GM23338 (cell line): ENCODE measurements around the gene RAB11FIP4. TPM values are rescaled to one million over a fixed set of nuclear protein-coding genes. Genes with fewer than 3 reads are reported as not detected.

Experiments used
- ATAC-seq: fragments of 200-7000 bp; cut with Tn5 transposase; 3 replicates; pipeline ENCODE4 v1.9.1; 2020
- DNase-seq: peaks from one replicate; pipeline ENCODE4 v3.0.0-alpha.2; 2015; ENCODE audit warnings: low spot score
- H2AFZ ChIP-seq: fragments of 200-600 bp; sonication (generic); 2 replicates; pipeline ENCODE4 v1.8.0; 2016; ENCODE audit warnings: antibody characterized with exemption, mild to moderate bottlenecking, moderate library complexity
- H3F3A ChIP-seq: fragments of 200-600 bp; sonication (generic); replicated peaks from 2 replicates; pipeline ENCODE4 v1.8.0; 2017; ENCODE audit warnings: antibody characterized with exemption, mixed run types, low read depth
- H3K27ac ChIP-seq: fragments of 200-600 bp; sonication (generic); 2 replicates; pipeline ENCODE4 v1.6.1; 2016; ENCODE audit warnings: low read depth
- H3K27me3 ChIP-seq: fragments of 200-600 bp; sonication (generic); 2 replicates; pipeline ENCODE4 v1.8.0; 2016; ENCODE audit warnings: mild to moderate bottlenecking, mixed run types, moderate library complexity; ENCODE audit not compliant: insufficient read depth
- H3K36me3 ChIP-seq: fragments of 200-600 bp; sonication (generic); 2 replicates; pipeline ENCODE4 v1.8.0; 2016; ENCODE audit warnings: mild to moderate bottlenecking; ENCODE audit not compliant: insufficient read depth
- H3K4me1 ChIP-seq: fragments of 200-600 bp; sonication (generic); 2 replicates; pipeline ENCODE4 v1.8.0; 2016; ENCODE audit warnings: mild to moderate bottlenecking, moderate library complexity; ENCODE audit not compliant: insufficient read depth
- H3K4me2 ChIP-seq: fragments of 200-600 bp; sonication (generic); 2 replicates; pipeline ENCODE4 v1.7.1; 2017; ENCODE audit warnings: mixed run types
- H3K4me3 ChIP-seq: fragments of 200-600 bp; sonication (generic); 2 replicates; pipeline ENCODE4 v1.6.1; 2016; ENCODE audit warnings: mixed run types
- H3K79me2 ChIP-seq: fragments of 200-600 bp; sonication (generic); replicated peaks from 2 replicates; pipeline ENCODE4 v1.8.0; 2017; ENCODE audit warnings: mild to moderate bottlenecking; ENCODE audit not compliant: insufficient read depth
- H3K9me2 ChIP-seq: fragments of 200-600 bp; sonication (generic); 2 replicates; pipeline ENCODE4 v1.8.0; 2017; ENCODE audit not compliant: insufficient read depth
- H4K20me1 ChIP-seq: fragments of 200-600 bp; sonication (generic); replicated peaks from 2 replicates; pipeline ENCODE4 v1.8.0; 2017; ENCODE audit warnings: mild to moderate bottlenecking; ENCODE audit not compliant: insufficient read depth
- H3K27ac Mint-ChIP-seq: 2 replicates; pipeline ENCODE4 v1.8.0; 2020; ENCODE audit warnings: inconsistent platforms, mild to moderate bottlenecking, moderate library complexity, mixed read lengths
- H3K27me3 Mint-ChIP-seq: 3 replicates; pipeline ENCODE4 v1.8.0; 2022; ENCODE audit warnings: low read depth, mild to moderate bottlenecking, moderate library complexity, mixed read lengths, inconsistent platforms; ENCODE audit not compliant: insufficient read depth, poor library complexity
- H3K36me3 Mint-ChIP-seq: 3 replicates; pipeline ENCODE4 v1.8.0; 2021; ENCODE audit warnings: low read depth, mild to moderate bottlenecking, inconsistent platforms, moderate library complexity, mixed read lengths
- H3K4me1 Mint-ChIP-seq: 3 replicates; pipeline ENCODE4 v1.8.0; 2020; ENCODE audit warnings: mild to moderate bottlenecking, inconsistent platforms, mixed read lengths
- H3K4me3 Mint-ChIP-seq: 3 replicates; pipeline ENCODE4 v1.8.0; 2021; ENCODE audit warnings: moderate library complexity, mild to moderate bottlenecking, inconsistent platforms, mixed read lengths
- H3K9me3 Mint-ChIP-seq: 3 replicates; pipeline ENCODE4 v1.8.0; 2020; ENCODE audit warnings: moderate library complexity, mild to moderate bottlenecking, inconsistent platforms, mixed read lengths
- CREB1 ChIP-seq: fragments of 250-450 bp; sonication (Bioruptor Pico); IDR thresholded peaks from 2 replicates; pipeline ENCODE4 v1.5.0; 2020; ENCODE audit warnings: low read depth, mild to moderate bottlenecking, moderate library complexity
- EZH2 ChIP-seq: fragments of 200-600 bp; sonication (generic); IDR thresholded peaks from one replicate; pipeline ENCODE4 v1.8.0; 2017; ENCODE audit warnings: antibody characterized with exemption, mild to moderate bottlenecking, low read depth; ENCODE audit not compliant: unreplicated experiment
- JUNB ChIP-seq: IDR thresholded peaks from one replicate; pipeline ENCODE4 v1.6.1; 2016; ENCODE audit warnings: antibody characterized with exemption; ENCODE audit not compliant: unreplicated experiment
- POLR2AphosphoS5 ChIP-seq: IDR thresholded peaks from 2 replicates; pipeline ENCODE4 v1.6.1; 2016; ENCODE audit warnings: antibody characterized with exemption, low read depth
- STAT1 ChIP-seq: IDR thresholded peaks from one replicate; pipeline ENCODE4 v1.6.1; 2016; ENCODE audit warnings: antibody characterized with exemption; ENCODE audit not compliant: unreplicated experiment
- ZNF114 ChIP-seq: fragments of 250-450 bp; sonication (Bioruptor Pico); IDR thresholded peaks from 2 replicates; pipeline ENCODE4 v1.5.0; 2020; ENCODE audit warnings: mild to moderate bottlenecking, moderate library complexity
- polyA plus RNA-seq: library from polyadenylated mRNA; unstranded; fragments of >200 nt; fragmentation: Nextera tagmentation; extraction: Ambion mirVana; gene quantifications from 2 replicates; pipeline ENCODE4 v1.2.1, GENCODE V29; 2016
- total RNA-seq: library from RNA; depleted of rRNA; stranded (reverse); fragments of >200 nt; shearing (Covaris generic); gene quantifications from 2 replicates; pipeline ENCODE4 v1.2.3, GENCODE V29; 2014
- TF ChIP-seq, protein P1 (sequence below), 2 experiments: fragments of 200-600 bp in 1 of 2; sonication (generic) in 1 of 2; conservative IDR thresholded peaks; 2 replicates each; pipeline versions ENCODE4 v1.5.1 to v1.6.1; 2016 to 2017; ENCODE audit warnings: antibody characterized with exemption in 2 of 2, low read depth in 2 of 2, mild to moderate bottlenecking in 2 of 2, moderate library complexity in 1 of 2
- TF ChIP-seq, protein P2 (sequence below): IDR thresholded peaks from 2 replicates; pipeline ENCODE4 v1.6.1; 2016; ENCODE audit warnings: antibody characterized with exemption
- TF ChIP-seq, protein P3 (sequence below): fragments of 250-450 bp; sonication (Bioruptor Pico); IDR thresholded peaks from 2 replicates; pipeline ENCODE4 v1.5.0; 2020; ENCODE audit warnings: mild to moderate bottlenecking, moderate library complexity
- TF ChIP-seq, protein P4 (sequence below): IDR thresholded peaks from one replicate; pipeline ENCODE4 v1.6.1; 2018; ENCODE audit warnings: antibody characterized with exemption; ENCODE audit not compliant: unreplicated experiment

RAB11FIP4 gene
- total and polyA plus RNA-seq, 2 experiments from 2014 or later: 26.0 to 65.6 TPM

DNA sequence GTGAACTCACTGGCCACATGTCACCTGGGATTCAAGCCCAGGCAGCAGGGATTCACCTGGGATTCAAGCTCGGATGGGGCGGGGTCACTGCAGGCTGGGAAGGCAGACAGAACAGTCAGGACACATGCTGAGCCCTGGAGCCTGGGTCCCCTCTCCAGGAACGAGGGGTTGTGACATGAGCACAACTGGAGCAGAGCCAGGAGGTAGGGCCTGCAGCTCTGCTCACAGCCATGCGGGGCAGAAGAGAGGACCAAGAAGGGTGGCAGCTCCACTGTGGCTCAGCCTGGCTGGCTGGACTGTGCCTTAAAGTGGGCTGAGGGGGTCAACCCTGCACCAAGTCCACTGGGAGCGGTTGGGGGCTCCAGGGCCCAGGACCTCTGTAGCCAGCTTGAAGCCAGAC lies 150.1 kb downstream of the RAB11FIP4 start (continued):
- TF ChIP-seq, protein P1, sequence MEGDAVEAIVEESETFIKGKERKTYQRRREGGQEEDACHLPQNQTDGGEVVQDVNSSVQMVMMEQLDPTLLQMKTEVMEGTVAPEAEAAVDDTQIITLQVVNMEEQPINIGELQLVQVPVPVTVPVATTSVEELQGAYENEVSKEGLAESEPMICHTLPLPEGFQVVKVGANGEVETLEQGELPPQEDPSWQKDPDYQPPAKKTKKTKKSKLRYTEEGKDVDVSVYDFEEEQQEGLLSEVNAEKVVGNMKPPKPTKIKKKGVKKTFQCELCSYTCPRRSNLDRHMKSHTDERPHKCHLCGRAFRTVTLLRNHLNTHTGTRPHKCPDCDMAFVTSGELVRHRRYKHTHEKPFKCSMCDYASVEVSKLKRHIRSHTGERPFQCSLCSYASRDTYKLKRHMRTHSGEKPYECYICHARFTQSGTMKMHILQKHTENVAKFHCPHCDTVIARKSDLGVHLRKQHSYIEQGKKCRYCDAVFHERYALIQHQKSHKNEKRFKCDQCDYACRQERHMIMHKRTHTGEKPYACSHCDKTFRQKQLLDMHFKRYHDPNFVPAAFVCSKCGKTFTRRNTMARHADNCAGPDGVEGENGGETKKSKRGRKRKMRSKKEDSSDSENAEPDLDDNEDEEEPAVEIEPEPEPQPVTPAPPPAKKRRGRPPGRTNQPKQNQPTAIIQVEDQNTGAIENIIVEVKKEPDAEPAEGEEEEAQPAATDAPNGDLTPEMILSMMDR (conservative IDR thresholded peaks at IDR 0.05; ENCODE audit: low read depth in 2 of 2): peak in 1 of 2 experiments; percentile 17; a peak in 1 of 4 replicates

DNA sequence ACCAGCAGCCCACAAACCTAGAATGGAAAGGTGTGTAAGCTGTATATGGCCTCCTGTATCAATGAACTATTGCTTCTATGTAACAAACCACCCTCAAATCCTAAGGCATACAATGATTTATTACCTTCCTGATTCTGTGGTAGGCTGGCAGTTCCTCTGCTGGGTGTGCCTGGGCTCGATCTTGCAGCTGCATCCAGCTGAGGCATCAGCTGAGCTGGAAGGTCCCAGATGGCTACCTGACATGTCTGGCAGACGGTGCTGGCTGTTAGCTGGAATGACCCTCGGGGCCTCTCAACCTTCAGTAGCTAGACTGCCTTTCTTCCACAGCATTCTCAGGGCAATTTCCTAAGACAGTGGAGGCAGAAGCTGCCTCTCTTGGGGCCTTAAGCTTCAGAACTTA lies 152.7 kb downstream of the RAB11FIP4 start:
- Mint-ChIP-seq H3K27ac (no peak overlapping the region), H3K4me3 (no peak overlapping the region), H3K4me1 (0 out of 3 replicates have a peak, but pooled peaks cover 2% of the 10 kb centered on the region), H3K9me3 (no peaks in the 10 kb centered on the region), H3K36me3 (peaks cover 4% of the 10 kb centered on the region; the same call in 2 of the 3 replicates), H3K27me3 (peaks cover 4% of the 10 kb centered on the region)
- Histone ChIP-seq H3F3A (no peaks in the 10 kb centered on the region), H3K4me2 (no peak overlapping the region), H3K4me1 (peaks cover 5% of the 10 kb centered on the region; the same call in 1 of the 2 replicates), H3K79me2 (no peaks in the 10 kb centered on the region), H2AFZ (no peak overlapping the region), H3K27me3 (no peaks in the 10 kb centered on the region), H4K20me1 (no peaks in the 10 kb centered on the region), H3K9me2 (no peaks in the 10 kb centered on the region), H3K27ac (no peak overlapping the region), H3K36me3 (no peaks in the 10 kb centered on the region), H3K4me3 (no peak overlapping the region)
- ATAC-seq (no peak), DNase-seq (no peak)
- TF ChIP-seq, protein P2, sequence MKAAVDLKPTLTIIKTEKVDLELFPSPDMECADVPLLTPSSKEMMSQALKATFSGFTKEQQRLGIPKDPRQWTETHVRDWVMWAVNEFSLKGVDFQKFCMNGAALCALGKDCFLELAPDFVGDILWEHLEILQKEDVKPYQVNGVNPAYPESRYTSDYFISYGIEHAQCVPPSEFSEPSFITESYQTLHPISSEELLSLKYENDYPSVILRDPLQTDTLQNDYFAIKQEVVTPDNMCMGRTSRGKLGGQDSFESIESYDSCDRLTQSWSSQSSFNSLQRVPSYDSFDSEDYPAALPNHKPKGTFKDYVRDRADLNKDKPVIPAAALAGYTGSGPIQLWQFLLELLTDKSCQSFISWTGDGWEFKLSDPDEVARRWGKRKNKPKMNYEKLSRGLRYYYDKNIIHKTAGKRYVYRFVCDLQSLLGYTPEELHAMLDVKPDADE: no peak
- no peak for TF ChIP-seq STAT1
- TF ChIP-seq, protein P1 (conservative IDR thresholded peaks at IDR 0.05; ENCODE audit: low read depth in 2 of 2): no peak
- TF ChIP-seq CREB1: no peak
- no peak for TF ChIP-seq POLR2AphosphoS5
- TF ChIP-seq, protein P3, sequence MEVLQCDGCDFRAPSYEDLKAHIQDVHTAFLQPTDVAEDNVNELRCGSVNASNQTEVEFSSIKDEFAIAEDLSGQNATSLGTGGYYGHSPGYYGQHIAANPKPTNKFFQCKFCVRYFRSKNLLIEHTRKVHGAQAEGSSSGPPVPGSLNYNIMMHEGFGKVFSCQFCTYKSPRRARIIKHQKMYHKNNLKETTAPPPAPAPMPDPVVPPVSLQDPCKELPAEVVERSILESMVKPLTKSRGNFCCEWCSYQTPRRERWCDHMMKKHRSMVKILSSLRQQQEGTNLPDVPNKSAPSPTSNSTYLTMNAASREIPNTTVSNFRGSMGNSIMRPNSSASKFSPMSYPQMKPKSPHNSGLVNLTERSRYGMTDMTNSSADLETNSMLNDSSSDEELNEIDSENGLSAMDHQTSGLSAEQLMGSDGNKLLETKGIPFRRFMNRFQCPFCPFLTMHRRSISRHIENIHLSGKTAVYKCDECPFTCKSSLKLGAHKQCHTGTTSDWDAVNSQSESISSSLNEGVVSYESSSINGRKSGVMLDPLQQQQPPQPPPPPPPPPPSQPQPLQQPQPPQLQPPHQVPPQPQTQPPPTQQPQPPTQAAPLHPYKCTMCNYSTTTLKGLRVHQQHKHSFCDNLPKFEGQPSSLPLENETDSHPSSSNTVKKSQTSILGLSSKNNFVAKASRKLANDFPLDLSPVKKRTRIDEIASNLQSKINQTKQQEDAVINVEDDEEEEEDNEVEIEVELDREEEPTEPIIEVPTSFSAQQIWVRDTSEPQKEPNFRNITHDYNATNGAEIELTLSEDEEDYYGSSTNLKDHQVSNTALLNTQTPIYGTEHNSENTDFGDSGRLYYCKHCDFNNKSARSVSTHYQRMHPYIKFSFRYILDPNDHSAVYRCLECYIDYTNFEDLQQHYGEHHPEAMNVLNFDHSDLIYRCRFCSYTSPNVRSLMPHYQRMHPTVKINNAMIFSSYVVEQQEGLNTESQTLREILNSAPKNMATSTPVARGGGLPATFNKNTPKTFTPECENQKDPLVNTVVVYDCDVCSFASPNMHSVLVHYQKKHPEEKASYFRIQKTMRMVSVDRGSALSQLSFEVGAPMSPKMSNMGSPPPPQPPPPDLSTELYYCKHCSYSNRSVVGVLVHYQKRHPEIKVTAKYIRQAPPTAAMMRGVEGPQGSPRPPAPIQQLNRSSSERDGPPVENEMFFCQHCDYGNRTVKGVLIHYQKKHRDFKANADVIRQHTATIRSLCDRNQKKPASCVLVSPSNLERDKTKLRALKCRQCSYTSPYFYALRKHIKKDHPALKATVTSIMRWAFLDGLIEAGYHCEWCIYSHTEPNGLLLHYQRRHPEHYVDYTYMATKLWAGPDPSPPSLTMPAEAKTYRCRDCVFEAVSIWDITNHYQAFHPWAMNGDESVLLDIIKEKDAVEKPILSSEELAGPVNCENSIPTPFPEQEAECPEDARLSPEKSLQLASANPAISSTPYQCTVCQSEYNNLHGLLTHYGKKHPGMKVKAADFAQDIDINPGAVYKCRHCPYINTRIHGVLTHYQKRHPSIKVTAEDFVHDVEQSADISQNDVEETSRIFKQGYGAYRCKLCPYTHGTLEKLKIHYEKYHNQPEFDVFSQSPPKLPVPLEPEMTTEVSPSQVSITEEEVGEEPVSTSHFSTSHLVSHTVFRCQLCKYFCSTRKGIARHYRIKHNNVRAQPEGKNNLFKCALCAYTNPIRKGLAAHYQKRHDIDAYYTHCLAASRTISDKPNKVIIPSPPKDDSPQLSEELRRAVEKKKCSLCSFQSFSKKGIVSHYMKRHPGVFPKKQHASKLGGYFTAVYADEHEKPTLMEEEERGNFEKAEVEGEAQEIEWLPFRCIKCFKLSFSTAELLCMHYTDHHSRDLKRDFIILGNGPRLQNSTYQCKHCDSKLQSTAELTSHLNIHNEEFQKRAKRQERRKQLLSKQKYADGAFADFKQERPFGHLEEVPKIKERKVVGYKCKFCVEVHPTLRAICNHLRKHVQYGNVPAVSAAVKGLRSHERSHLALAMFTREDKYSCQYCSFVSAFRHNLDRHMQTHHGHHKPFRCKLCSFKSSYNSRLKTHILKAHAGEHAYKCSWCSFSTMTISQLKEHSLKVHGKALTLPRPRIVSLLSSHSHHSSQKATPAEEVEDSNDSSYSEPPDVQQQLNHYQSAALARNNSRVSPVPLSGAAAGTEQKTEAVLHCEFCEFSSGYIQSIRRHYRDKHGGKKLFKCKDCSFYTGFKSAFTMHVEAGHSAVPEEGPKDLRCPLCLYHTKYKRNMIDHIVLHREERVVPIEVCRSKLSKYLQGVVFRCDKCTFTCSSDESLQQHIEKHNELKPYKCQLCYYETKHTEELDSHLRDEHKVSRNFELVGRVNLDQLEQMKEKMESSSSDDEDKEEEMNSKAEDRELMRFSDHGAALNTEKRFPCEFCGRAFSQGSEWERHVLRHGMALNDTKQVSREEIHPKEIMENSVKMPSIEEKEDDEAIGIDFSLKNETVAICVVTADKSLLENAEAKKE (CRISPR knock-in tag): no peak
- TF ChIP-seq, protein P4, sequence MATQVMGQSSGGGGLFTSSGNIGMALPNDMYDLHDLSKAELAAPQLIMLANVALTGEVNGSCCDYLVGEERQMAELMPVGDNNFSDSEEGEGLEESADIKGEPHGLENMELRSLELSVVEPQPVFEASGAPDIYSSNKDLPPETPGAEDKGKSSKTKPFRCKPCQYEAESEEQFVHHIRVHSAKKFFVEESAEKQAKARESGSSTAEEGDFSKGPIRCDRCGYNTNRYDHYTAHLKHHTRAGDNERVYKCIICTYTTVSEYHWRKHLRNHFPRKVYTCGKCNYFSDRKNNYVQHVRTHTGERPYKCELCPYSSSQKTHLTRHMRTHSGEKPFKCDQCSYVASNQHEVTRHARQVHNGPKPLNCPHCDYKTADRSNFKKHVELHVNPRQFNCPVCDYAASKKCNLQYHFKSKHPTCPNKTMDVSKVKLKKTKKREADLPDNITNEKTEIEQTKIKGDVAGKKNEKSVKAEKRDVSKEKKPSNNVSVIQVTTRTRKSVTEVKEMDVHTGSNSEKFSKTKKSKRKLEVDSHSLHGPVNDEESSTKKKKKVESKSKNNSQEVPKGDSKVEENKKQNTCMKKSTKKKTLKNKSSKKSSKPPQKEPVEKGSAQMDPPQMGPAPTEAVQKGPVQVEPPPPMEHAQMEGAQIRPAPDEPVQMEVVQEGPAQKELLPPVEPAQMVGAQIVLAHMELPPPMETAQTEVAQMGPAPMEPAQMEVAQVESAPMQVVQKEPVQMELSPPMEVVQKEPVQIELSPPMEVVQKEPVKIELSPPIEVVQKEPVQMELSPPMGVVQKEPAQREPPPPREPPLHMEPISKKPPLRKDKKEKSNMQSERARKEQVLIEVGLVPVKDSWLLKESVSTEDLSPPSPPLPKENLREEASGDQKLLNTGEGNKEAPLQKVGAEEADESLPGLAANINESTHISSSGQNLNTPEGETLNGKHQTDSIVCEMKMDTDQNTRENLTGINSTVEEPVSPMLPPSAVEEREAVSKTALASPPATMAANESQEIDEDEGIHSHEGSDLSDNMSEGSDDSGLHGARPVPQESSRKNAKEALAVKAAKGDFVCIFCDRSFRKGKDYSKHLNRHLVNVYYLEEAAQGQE: no peak
- TF ChIP-seq ZNF114 (CRISPR knock-in tag): no peak
- TF ChIP-seq JUNB: no peak
- no peak for TF ChIP-seq EZH2
